ENCODE results near the gene CACNA1A.

CACNA1A gene

DNA sequence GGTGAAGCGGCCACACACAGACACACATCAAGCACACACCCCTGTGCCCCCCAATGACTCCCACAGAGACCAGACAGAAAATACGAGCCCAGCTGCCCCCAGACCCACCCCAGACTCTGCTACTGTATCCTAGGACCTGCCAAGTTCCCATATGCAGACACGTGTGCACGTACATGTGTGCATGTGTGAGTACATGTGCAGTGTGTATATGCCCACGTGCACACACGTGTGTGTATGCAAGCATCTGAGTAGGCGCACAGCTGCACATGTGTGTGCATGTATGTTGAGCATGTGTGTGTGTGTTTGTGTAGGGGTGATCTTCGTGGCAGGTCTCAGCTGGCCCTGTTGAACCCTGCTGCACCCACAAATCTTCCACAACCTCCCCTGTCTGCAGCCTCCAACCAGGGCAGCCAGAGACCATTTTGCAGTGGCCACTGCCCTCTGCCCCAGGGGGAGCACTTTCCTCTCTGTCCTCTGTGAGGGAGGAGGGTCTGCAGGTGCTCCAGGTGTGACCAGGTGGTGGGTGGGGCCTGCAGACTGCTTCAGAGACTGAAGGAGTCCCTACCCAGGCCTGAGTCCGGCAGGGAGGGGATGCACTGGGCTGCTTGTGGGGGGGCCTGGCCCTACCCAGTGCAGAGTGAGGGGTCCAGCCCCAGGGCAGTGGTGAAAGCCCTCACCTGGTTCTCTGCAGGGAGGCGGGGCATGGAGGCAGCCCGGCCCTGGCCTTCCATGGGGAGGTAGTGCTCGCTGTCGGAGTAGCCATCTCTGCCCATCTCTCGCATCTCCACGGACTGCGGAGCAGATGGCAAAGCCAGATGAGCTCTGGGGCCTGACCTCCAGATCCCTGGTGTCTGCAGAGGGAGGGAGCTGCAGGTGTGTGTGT lies 294.6 kb downstream of the CACNA1A start:
- H3K4me3 ChIP-seq (ENCODE audit: low read depth, low read length), result no peak overlapping the region
- TF ChIP-seq, protein P1, sequence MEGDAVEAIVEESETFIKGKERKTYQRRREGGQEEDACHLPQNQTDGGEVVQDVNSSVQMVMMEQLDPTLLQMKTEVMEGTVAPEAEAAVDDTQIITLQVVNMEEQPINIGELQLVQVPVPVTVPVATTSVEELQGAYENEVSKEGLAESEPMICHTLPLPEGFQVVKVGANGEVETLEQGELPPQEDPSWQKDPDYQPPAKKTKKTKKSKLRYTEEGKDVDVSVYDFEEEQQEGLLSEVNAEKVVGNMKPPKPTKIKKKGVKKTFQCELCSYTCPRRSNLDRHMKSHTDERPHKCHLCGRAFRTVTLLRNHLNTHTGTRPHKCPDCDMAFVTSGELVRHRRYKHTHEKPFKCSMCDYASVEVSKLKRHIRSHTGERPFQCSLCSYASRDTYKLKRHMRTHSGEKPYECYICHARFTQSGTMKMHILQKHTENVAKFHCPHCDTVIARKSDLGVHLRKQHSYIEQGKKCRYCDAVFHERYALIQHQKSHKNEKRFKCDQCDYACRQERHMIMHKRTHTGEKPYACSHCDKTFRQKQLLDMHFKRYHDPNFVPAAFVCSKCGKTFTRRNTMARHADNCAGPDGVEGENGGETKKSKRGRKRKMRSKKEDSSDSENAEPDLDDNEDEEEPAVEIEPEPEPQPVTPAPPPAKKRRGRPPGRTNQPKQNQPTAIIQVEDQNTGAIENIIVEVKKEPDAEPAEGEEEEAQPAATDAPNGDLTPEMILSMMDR (conservative IDR thresholded peaks at IDR 0.05; ENCODE audit: low read depth, low read length), result no peak
- no peak for DNase-seq (ENCODE audit: low read depth)

DNA sequence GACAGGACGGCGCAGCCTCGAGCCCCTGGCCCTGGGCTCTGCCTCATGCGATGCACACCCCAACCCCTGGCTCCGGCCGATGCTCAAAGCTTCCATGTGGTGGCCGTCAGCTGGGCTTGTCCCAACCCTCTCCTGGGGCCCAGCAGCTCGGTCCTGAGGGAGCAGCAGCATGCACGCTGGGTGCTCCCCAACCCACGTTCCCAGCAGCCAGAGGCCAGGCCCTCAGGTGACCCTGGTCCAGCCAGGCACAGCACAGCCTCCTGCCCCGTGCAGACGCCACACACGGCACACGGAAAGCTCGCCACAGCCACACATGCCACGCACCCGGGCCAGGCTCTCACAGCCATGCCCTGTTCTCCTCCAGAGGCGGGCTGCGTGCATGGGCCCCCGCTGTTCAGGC lies 295.3 kb downstream of the CACNA1A start:
- no peak for DNase-seq (ENCODE audit: low read depth)
- H3K4me3 ChIP-seq (ENCODE audit: low read depth, low read length), result no peak overlapping the region
- TF ChIP-seq, protein P1 (conservative IDR thresholded peaks at IDR 0.05; ENCODE audit: low read depth, low read length), result no peak

DNA sequence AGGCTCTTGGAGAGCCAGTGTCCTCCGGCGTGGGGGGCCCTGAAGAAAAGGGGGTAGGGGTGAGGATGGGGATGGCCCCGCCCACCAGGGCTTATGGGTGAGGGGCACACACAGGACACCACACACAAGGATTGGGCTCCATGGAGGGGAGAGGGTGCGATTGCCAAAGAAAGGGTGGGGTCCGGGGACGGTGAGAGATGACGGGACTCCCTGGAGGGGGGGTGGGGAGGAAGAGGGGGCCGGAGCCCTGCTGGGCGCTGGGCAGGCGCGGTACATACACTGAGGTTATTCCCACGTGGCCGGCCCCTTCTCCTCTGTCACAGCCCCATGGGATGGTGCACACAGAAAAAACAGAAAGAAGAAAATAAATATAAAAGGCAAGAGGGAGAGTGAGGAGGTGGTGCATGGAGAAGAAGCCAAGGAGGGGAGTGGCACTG lies 295.9 kb downstream of the CACNA1A start:
- TF ChIP-seq, protein P1 (conservative IDR thresholded peaks at IDR 0.05; ENCODE audit: low read depth, low read length), result no peak
- H3K4me3 ChIP-seq (ENCODE audit: low read depth, low read length), result no peak overlapping the region
- no peak for DNase-seq (ENCODE audit: low read depth)

DNA sequence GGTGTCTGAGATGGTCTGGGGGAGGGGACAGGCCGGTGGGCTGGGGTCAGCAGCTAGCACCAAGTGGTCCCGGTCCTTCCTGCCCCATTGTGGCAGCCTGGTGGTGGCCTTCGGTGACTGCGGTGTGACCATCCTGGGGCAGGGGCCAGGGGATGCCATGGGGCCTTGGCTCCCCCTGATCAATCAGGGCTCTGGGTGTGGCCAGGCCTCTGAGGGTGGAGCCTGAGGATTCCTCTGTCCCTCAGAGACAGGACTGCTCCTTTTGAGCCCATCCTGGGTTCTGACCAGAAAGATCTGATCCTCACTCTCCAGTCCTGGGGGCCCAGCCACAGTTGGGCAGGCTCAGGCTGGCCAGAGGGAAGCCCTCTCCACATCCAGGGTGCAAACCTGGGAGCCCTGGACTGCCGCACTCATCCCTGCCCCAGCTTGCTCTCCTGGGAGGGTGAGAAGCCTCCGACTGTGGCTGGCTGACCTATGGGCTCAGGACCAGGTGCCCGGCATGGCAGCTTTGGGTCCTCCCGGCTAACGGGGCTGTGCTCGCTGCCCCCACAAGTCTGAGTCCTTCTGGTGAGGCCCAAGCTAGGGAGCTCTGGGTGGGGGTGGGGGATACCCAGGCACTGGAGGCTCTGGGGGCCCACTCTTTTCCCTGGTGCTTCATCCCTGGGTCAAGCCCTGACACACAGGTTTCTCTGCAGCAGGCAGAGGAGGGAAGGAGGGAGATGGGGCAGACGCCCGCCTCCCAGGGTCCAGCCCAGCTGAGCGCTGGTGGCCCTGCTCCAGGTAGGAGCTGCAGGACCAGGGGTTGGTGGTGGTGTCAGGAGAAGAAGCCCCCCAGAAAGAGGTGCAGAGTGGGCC lies 296.6 kb downstream of the CACNA1A start:
- no peak overlapping the region for H3K4me3 ChIP-seq (ENCODE audit: low read depth, low read length)
- no peak for DNase-seq (ENCODE audit: low read depth)
- TF ChIP-seq, protein P1 (conservative IDR thresholded peaks at IDR 0.05; ENCODE audit: low read depth, low read length), result no peak

- no peak for DNase-seq (ENCODE audit: low read depth)
- TF ChIP-seq, protein P1 (conservative IDR thresholded peaks at IDR 0.05; ENCODE audit: low read depth, low read length), result no peak
- peak overlapping the region; percentile 51 for H3K4me3 ChIP-seq (ENCODE audit: low read depth, low read length)
These were observed 297.4 kb downstream of the CACNA1A start for GRCh38 chr19:13208672-13209483.

- H3K4me3 ChIP-seq (ENCODE audit: low read depth, low read length), result peak overlapping the region; percentile 51
- peak; percentile 82 for DNase-seq (ENCODE audit: low read depth)
These were observed 298.2 kb downstream of the CACNA1A start for GRCh38 chr19:13207846-13208671.

More at GRCh38 chr19:13207846-13208671, 298.2 kb downstream of the CACNA1A start:
- TF ChIP-seq, protein P1 (conservative IDR thresholded peaks at IDR 0.05; ENCODE audit: low read depth, low read length), result no peak

All from choroid plexus epithelial cell (primary cell).